G401 (cell line): Measurements from ENCODE around the gene IL1R2. TPM values are rescaled to one million over a fixed set of nuclear protein-coding genes. Genes with fewer than 3 reads are reported as not detected.
"Not testable (repeated sequence)": the region's sequence is repeated elsewhere in the genome, so short reads cannot be mapped to it uniquely, and the experiment has no call there.

Source experiments
- DNase-seq: peaks from one replicate; pipeline ENCODE4 v3.0.0-alpha.2; 2015; ENCODE audit warnings: low spot score
- in situ Hi-C: cut with HindIII; loops from 2 replicates; pipeline ENCODE4 v1.10.0; 2016; ENCODE audit warnings: low sequenced_read_pairs, mixed read lengths
- total RNA-seq: library from RNA; depleted of rRNA; stranded (reverse); fragments of >200 nt; shearing (Covaris generic); gene quantifications from 2 replicates; pipeline ENCODE4 v1.2.3, GENCODE V29; 2014; rRNA removed

The IL1R2 gene
- total RNA-seq, 1 experiment from 2014 or later: not detected

- in situ Hi-C loops: no loop called here
- DNase-seq: no peak
Measured at GRCh38 chr2:102066554-102066953, 74.8 kb downstream of the IL1R2 start.

GRCh38 chr2:102068126-102068525, 76.4 kb downstream of the IL1R2 start:
- in situ Hi-C loops, DNase-seq: not testable (repeated sequence)

- in situ Hi-C loops: no loop called here
- DNase-seq: no peak
Measured at GRCh38 chr2:102069311-102069974, 77.7 kb downstream of the IL1R2 start.

- in situ Hi-C loops: no loop called here
- DNase-seq: peak; percentile 3
Measured at GRCh38 chr2:102070058-102070642, 78.4 kb downstream of the IL1R2 start.

- DNase-seq: no peak
- in situ Hi-C loops: no loop called here
Measured at GRCh38 chr2:102072741-102073140, 81.0 kb downstream of the IL1R2 start.

- in situ Hi-C loops: no loop called here
- no peak for DNase-seq
Measured at GRCh38 chr2:102073168-102073724, 81.5 kb downstream of the IL1R2 start.

GRCh38 chr2:102074152-102074783, 82.5 kb downstream of the IL1R2 start:
- DNase-seq: no peak
- in situ Hi-C loops: no loop called here

- no peak for DNase-seq
- in situ Hi-C loops: no loop called here
Measured at GRCh38 chr2:102075479-102075878, 83.7 kb downstream of the IL1R2 start.

GRCh38 chr2:102076512-102076911, 84.8 kb downstream of the IL1R2 start:
- in situ Hi-C loops: no loop called here
- DNase-seq: no peak

Other genes starting within 250 kb of the IL1R2 start
- not detected in 2 replicates for gene IL1R1, start 150.8 kb downstream of the IL1R2 start, total RNA-seq
- not detected in 2 replicates for gene IL1RL2, start 195.1 kb downstream of the IL1R2 start, total RNA-seq